22Rv1 (cell line): ENCODE measurements around the gene RAMP3.

ENCODE experiments used
- ZFX ChIP-seq: fragments of 450-650 bp; IDR thresholded peaks from 2 replicates; pipeline ENCODE4 v1.6.1; 2017; ENCODE audit warnings: antibody characterized with exemption, borderline replicate concordance
- TF ChIP-seq, protein P1 (sequence below): fragments of 450-650 bp; IDR thresholded peaks from 2 replicates; pipeline ENCODE4 v1.5.1; 2017; ENCODE audit warnings: mild to moderate bottlenecking

DNA sequence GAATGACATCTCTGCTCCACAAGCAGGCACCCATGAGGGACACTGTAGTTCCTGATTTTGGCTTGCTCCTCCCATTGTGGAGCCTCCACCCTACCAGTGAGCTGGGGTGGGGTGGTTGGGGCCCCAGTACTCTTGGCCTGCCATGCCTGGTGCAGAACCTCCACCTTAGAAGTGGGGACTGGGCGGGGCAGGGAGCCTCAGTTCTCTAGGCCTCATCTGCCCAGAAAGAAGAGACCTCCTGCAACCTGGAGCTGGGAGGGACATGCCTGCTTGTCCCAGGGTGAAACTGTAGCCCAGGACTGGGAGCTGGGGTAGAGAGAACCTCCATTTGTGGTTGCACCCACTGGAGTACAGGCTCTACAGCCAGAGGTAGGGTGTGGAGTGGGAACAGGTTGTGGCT lies 14.4 kb downstream of the RAMP3 start:
- TF ChIP-seq, protein P1, sequence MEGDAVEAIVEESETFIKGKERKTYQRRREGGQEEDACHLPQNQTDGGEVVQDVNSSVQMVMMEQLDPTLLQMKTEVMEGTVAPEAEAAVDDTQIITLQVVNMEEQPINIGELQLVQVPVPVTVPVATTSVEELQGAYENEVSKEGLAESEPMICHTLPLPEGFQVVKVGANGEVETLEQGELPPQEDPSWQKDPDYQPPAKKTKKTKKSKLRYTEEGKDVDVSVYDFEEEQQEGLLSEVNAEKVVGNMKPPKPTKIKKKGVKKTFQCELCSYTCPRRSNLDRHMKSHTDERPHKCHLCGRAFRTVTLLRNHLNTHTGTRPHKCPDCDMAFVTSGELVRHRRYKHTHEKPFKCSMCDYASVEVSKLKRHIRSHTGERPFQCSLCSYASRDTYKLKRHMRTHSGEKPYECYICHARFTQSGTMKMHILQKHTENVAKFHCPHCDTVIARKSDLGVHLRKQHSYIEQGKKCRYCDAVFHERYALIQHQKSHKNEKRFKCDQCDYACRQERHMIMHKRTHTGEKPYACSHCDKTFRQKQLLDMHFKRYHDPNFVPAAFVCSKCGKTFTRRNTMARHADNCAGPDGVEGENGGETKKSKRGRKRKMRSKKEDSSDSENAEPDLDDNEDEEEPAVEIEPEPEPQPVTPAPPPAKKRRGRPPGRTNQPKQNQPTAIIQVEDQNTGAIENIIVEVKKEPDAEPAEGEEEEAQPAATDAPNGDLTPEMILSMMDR, result no peak
- no peak for TF ChIP-seq ZFX
